GM12872 (cell line): ENCODE measurements around the gene PLEKHG2.

Source experiments
- CTCF ChIP-seq: IDR thresholded peaks from 3 replicates; pipeline ENCODE4 v1.5.1; 2011; ENCODE audit warnings: low read depth, mild to moderate bottlenecking, low read length, moderate library complexity; ENCODE audit not compliant: insufficient read depth

PLEKHG2 gene

DNA sequence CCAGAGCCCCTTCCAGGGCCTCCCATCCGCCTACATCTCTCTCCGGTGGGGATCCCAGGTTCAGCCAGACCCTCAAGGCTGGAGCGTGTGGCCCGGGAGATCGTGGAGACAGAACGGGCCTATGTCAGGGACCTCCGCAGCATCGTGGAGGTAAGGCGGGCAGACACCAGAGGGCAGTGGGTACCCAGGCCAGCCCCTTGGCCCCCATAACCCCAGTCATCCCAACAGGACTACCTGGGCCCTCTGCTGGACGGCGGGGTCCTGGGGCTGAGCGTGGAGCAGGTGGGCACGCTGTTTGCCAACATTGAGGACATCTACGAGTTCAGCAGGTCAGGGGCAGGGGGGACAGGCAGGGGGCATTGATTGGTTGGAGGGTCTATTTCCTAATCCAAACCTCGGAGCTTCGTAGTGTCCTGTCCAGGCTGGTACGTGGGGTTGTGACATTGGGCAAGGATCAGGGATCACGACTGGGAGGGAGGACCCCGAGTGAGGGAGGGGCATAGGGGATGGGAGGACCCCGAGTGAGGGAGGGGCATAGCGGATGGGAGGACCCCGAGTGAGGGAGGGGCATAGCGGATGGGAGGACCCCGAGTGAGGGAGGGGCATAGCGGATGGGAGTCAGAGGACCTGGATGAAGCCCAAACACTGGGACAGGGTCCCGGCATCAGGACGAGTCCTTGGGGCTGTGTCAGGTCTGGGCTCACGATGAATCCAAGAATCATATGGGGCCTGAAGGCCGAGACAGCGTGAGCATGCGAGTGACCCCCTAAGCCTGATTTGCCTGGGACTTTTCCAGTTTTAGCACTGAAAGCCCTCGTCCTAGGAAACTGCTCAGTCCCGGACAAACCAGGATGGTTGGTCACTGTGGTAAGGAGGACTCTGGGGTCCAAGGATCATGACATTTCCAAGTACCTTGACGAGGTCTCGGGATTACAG is 2.9 kb downstream of the PLEKHG2 start:
- no peak for TF ChIP-seq CTCF

- no peak for TF ChIP-seq CTCF
Observed at GRCh38 chr19:39416152-39417120, 4.0 kb downstream of the PLEKHG2 start.

GRCh38 chr19:39417463-39418181 is 5.2 kb downstream of the PLEKHG2 start:
- TF ChIP-seq CTCF: no peak

DNA sequence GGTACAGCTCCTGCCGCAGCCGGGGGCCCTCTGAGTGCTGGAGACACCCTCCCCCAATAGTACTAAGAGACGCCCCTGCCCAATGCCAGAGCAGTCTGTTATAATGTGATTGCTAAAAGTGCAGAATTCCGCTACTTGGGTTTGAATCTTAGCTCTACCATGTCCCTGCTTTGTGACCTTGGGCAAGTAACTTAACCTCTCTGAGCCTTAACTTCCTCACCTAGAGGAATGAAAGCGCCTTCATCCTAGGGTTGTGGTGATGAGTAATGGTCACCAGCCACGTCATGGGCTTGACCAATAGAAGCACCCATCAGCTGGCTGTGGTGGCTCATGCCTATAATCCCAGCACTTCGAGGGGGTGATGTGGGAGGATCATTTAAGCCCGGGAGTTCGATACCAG is 6.5 kb downstream of the PLEKHG2 start:
- no peak for TF ChIP-seq CTCF

DNA sequence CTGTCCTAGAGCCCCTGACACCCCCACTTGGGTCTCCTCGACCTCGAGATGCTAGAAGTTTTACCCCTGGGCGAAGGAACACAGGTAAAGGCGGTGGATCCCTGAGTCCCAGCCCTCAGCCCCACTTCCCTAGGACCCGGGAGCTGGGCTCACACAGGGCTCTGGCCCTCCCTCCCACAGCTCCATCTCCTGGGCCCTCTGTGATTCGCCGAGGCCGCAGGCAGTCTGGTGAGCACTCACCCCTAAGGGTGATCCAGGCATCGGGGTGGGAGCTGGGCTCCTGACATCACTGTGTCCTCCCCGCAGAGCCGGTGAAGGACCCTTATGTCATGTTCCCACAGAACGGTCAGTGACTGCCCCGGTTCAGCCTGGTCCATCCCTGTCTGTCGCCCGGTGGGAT is 8.3 kb downstream of the PLEKHG2 start:
- no peak for TF ChIP-seq CTCF

DNA sequence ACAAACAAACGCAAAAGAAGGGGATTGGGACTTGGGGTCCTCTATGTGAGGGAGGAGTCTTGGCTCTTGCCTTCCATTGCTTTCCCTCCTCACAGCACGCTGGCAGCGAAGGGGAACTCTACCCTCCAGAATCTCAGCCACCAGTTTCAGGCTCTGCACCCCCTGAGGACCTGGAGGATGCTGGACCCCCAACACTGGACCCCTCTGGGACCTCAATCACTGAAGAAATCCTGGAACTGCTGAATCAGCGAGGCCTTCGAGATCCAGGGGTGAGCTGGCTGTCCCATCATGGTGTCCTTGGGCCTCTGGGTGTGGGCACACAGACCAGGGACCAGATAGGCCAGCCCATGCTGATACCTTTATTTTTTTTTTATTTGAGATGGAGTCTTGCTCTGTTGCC is 9.6 kb downstream of the PLEKHG2 start:
- no peak for TF ChIP-seq CTCF
